ENCODE measurements around the gene C1orf74.

DNA sequence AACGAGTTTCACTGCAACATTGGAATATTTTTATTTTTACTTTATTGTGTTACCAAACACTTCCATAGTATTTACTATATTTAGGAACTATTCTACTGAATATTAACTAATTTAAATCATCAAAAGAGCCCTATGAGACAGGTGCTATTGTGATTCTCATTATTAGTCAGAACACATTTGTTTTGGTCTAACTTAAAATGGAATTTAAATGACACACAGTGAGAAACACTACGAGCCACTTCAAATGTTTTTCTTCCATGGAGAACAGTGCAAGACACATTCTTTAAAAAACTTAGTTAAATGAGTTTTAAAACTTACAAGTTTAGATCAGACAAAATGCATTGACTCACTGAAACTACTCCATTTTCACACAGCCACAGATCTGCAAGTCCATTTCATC, 35.2 kb downstream of the C1orf74 start:
- TF ChIP-seq, protein P1, sequence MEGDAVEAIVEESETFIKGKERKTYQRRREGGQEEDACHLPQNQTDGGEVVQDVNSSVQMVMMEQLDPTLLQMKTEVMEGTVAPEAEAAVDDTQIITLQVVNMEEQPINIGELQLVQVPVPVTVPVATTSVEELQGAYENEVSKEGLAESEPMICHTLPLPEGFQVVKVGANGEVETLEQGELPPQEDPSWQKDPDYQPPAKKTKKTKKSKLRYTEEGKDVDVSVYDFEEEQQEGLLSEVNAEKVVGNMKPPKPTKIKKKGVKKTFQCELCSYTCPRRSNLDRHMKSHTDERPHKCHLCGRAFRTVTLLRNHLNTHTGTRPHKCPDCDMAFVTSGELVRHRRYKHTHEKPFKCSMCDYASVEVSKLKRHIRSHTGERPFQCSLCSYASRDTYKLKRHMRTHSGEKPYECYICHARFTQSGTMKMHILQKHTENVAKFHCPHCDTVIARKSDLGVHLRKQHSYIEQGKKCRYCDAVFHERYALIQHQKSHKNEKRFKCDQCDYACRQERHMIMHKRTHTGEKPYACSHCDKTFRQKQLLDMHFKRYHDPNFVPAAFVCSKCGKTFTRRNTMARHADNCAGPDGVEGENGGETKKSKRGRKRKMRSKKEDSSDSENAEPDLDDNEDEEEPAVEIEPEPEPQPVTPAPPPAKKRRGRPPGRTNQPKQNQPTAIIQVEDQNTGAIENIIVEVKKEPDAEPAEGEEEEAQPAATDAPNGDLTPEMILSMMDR (conservative IDR thresholded peaks at IDR 0.05; ENCODE audit: low read depth, low read length) = no peak
- TF ChIP-seq EZH2 (IDR thresholded peaks at IDR 0.05; ENCODE audit: low read length, unreplicated experiment) = no peak

Data from PC-3 (cell line).